CD4-positive, alpha-beta T cell treated with Interleukin-15 for 4 hours (primary cell): ENCODE measurements around the gene OR2T34.
"Not testable (repeated sequence)": the region's sequence is repeated elsewhere in the genome, so short reads cannot be mapped to it uniquely, and the experiment has no call there.

Source experiments
- DNase-seq: peaks from one replicate; pipeline ENCODE4 v3.0.0-alpha.2; 2020; ENCODE audit warnings: low spot score

Gene OR2T34, protein sequence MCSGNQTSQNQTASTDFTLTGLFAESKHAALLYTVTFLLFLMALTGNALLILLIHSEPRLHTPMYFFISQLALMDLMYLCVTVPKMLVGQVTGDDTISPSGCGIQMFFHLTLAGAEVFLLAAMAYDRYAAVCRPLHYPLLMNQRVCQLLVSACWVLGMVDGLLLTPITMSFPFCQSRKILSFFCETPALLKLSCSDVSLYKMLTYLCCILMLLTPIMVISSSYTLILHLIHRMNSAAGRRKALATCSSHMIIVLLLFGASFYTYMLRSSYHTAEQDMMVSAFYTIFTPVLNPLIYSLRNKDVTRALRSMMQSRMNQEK

DNA sequence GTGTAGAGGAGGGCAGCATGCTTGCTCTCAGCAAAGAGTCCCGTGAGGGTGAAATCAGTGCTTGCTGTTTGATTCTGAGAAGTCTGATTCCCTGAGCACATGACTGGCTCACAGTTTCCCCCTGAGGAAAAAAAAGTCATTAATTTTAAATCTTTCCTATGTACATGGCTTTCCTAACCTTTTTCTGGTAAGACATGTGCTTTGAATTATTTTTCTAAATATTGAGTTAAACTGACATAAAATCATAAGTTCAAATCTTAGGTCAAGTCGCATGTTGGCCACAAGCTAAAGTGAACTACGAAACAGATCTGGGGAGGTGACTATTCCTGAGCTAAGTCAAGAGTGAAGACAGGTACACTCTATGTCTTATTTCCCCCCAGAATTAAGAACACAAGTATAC lies at the start of gene OR2T34:
Gene OR2T34, minus strand, starts transcription at position 101 of the 400 bp plus-strand sequence. Its CDS starts 0 bp downstream, at position 101.
- not testable (repeated sequence) for DNase-seq

DNA sequence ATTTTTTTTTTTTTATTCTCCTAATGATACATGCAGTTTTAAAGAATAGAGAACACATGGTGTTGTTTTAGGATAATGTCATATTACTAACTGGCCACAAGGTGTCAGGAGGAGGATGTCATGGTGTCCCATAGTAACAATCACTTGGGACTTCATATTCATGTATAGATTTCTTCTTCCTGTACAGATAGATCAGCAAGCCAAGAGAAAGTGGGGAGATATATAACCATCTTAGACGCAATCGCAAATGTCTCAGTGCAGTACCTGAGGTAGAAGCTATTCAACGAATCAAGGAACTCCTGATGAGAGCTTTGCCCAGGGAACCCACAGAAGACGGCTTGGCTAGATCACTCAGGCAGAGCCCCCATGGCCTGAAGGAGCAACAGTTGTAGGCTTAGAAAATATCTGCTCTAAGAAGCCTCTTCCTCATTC lies 48.0 kb upstream of the OR2T34 start:
- peak; percentile 11 for DNase-seq

GRCh38 chr1:248621770-248622169 lies 47.2 kb upstream of the OR2T34 start:
- no peak for DNase-seq

GRCh38 chr1:248618878-248619277 lies 44.3 kb upstream of the OR2T34 start:
- DNase-seq = peak; percentile 45

DNA sequence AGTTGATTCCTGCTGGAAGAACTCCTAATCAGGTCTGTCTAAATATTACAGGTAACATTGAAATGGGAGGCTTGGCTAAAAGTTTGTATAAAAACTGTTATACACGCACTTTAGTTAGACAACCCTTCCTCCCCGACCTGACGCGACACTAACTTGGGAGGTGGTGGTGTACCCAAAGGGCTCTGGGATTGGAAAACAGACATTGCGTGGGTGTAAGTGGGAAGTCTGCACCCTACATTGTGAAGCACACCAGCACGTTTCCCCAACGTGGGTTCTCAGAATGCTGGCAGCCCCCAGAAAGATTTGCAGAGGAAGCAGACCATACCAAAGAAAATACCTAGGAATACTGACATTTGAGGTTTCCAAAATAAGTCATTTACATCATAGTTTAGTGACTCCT lies 43.6 kb upstream of the OR2T34 start:
- no peak for DNase-seq

- DNase-seq = no peak
These were observed 39.2 kb upstream of the OR2T34 start for GRCh38 chr1:248613742-248614141.

DNA sequence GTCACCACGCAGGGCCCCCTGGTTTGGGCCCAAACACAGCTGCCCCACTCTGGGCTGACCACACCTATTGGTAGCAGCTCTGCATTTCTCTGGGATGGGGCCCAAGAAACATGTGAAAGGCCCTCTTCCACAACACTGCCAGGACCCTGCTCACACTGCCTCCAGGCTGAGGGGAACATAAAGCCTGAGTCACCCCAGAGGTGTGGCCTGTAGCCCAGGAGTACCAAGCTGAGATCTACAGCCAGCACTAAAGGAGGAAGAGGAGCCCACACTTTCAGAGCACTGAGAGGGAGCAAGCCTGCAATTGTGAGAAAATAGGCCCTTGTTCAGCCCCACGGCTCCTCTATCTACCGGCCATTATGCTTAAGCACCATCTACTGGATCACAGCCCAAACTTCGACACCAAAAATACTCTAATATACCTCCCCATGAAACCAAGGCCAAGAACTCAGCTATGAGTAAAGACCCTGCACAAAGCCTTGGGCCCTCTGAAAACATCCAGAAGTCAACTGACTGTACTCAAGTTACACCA lies 37.4 kb upstream of the OR2T34 start:
- DNase-seq = no peak

DNA sequence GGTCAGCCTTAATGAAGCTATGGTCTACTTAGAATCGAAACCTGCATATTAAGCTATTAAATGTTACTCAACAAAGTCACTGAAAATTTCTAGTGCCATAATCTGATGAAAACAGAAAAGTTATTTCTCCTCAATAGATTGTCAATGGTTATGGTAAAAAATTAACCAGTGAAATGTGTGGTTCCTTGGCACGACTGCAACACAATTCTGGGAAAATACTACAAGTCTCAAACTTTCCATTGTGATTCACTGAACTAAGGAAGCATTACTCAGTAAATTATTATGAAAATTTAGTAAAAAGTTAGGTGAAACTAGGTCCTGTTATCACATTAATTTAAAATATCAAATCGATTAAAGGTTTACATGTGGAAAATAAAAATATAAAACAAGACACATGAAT lies 35.7 kb upstream of the OR2T34 start:
- DNase-seq = no peak

GRCh38 chr1:248599396-248599795 lies 24.8 kb upstream of the OR2T34 start:
- no peak for DNase-seq

- no peak for DNase-seq
These were observed 23.0 kb upstream of the OR2T34 start, which contains the start of gene OR2T10 for GRCh38 chr1:248597589-248597988. TSS of gene OR2T10 (minus strand) at chr1:248597700. CDS start at chr1:248593768, 3,932 bp downstream.

GRCh38 chr1:248596615-248597014 lies 22.1 kb upstream of the OR2T34 start:
- DNase-seq = no peak

GRCh38 chr1:248593226-248593625 lies 18.7 kb upstream of the OR2T34 start:
- DNase-seq = no peak

DNA sequence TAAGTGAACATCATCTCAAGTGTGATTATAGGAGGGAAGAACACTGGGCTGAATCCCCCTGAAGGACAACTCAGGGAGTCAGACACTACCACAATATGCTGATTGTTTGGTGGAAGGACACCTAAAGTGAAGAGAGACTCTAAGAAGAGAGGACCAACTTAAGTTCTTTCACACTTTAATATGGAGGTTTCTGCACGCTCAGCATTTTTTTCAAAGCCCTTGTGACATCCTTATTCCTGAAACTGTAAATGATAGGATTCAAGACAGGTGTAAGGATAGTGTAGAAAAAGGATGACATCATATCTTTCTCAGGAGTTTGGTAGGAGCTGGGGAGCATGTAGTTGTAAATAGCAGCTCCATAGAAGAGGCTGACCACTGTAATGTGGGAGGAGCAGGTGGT lies 18.1 kb upstream of the OR2T34 start:
- no peak for DNase-seq

DNA sequence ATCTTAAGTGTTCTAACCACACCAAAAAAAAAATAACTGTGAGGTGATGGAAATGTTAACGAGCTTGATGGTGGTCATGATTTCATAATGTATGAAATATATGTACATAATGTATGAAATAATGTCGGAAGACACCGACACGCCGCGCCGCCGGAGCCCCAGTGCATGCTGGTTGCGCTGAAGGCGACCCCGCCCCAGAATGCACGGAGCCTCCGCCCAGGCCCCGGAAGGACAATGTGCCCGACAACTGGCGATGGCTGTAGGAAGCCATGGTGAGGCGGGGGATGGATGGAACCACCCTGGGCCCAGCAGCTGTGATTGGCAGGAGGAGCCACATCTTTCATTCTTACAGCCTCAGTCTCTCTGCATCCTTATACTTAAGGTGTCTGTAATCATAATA lies 15.5 kb upstream of the OR2T34 start:
- no peak for DNase-seq

DNA sequence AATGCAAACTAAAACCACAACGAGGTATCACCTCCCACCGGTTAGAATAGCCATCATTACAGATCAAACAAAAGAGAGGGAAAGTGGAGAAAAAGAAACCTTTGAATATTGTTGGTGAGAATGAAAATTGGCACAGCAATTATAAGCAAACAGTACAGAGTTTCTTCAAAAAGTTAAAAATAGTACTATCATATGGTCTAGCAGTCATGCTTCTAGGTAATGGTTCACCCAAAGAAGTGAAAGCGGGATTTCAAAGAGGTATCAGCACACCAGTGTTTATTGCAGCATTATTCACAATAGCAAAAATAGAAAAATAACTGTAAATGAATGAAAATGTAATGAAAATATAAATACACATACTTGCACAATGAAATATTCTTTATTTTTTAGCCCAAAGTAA lies 14.8 kb upstream of the OR2T34 start:
- DNase-seq = no peak

GRCh38 chr1:248585266-248585665 lies 10.7 kb upstream of the OR2T34 start:
- DNase-seq = no peak

DNA sequence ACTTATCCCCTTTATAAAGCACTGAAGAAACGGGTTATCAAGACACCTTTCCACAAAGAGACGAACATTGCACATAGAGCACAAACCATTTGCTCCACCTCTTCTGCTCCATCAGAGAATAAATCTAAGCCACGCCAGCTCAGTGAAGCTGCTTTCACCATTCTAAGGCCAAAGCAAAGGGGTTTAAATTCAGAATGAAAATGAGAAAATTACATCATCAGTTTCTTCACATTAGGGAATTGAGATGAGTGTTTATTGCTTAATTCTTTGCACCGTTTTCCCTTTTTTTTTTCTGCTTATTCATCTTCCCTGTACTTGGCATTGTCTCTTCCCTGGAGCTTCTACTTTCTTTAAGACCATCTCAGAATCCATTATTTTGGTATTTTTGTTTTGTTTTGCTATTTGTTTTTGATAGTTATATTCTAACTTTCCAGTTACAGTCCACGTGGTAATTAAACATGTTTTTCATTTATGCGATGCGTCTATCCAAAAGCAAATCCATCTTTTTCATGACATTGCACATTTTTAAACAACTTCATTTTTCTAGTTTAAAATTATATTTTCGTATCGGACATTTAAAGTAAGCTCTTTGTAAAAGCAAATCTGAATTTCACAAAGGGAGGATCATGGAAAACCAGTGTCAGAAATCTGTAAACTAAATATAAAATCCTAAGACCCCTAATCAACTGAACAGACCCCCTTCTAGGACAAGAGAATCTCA lies 1.9 kb upstream of the OR2T34 start:
- no peak for DNase-seq

DNA sequence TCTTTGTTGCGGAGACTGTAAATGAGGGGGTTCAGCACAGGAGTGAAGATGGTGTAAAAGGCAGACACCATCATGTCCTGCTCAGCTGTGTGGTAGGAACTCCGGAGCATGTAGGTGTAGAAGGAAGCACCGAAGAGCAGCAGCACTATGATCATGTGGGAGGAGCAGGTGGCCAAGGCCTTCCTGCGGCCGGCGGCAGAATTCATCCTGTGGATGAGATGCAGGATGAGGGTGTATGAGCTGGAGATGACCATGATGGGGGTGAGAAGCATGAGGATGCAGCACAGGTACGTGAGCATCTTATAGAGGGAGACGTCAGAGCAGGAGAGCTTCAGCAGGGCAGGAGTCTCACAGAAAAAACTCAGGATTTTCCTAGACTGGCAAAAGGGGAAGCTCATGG lies 701 bp downstream of the OR2T34 start:
- DNase-seq = not testable (repeated sequence)

- DNase-seq = not testable (repeated sequence)
These were observed 2.5 kb downstream of the OR2T34 start for GRCh38 chr1:248572049-248572448.

- DNase-seq = not testable (repeated sequence)
These were observed 3.7 kb downstream of the OR2T34 start for GRCh38 chr1:248570811-248571210.

- not testable (repeated sequence) for DNase-seq
These were observed 5.5 kb downstream of the OR2T34 start for GRCh38 chr1:248569049-248569448.

GRCh38 chr1:248565530-248566373 lies 8.8 kb downstream of the OR2T34 start:
- peak; percentile 24 for DNase-seq
